Lower leg skin (tissue), 3 donors: ENCODE measurements around the gene BLMH.

Source experiments
- POLR2A ChIP-seq, 2 donors: fragments of 450-650 bp; IDR thresholded peaks; one replicate each; pipeline ENCODE4 v1.6.1; 2016 to 2017; ENCODE audit warnings: antibody characterized with exemption in 2 of 2, mild to moderate bottlenecking in 1 of 2, moderate library complexity in 1 of 2
- TF ChIP-seq, protein P1 (sequence below), 3 donors: fragments of 450-650 bp; IDR thresholded peaks; one replicate each; pipeline ENCODE4 v1.5.1; 2016; ENCODE audit warnings: antibody characterized with exemption in 3 of 3, mild to moderate bottlenecking in 3 of 3, moderate library complexity in 2 of 3

DNA sequence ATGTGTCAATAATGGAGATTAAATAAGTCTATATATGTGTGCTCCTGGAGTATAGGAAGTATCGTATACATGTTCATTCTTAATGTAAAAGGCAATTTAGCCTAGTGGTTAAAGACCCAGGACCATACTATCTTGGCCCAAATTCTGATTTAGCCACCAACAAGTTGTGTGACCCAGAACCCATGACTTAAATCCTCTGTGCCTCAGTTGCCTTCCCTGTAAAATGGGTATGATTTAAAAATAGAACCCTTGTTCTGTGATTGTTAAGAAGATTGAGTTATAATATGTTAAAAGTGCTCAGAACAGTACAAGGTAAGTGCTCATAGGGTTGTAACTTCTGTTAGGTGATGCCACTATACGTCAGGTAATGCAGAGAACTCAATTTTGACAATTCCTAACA lies 18.8 kb upstream of the BLMH start:
- TF ChIP-seq, protein P1, sequence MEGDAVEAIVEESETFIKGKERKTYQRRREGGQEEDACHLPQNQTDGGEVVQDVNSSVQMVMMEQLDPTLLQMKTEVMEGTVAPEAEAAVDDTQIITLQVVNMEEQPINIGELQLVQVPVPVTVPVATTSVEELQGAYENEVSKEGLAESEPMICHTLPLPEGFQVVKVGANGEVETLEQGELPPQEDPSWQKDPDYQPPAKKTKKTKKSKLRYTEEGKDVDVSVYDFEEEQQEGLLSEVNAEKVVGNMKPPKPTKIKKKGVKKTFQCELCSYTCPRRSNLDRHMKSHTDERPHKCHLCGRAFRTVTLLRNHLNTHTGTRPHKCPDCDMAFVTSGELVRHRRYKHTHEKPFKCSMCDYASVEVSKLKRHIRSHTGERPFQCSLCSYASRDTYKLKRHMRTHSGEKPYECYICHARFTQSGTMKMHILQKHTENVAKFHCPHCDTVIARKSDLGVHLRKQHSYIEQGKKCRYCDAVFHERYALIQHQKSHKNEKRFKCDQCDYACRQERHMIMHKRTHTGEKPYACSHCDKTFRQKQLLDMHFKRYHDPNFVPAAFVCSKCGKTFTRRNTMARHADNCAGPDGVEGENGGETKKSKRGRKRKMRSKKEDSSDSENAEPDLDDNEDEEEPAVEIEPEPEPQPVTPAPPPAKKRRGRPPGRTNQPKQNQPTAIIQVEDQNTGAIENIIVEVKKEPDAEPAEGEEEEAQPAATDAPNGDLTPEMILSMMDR (IDR thresholded peaks at IDR 0.05), result no peak
- no peak for TF ChIP-seq POLR2A (IDR thresholded peaks at IDR 0.05)
